ENCODE measurements around the gene CHRNA7.

Gene CHRNA7

GRCh38 chr15:32067115-32067514 is 36.8 kb downstream of the CHRNA7 start:
- DNase-seq (ENCODE audit: low read depth, low spot score) = no peak

- no peak for DNase-seq (ENCODE audit: low read depth, low spot score)
Measured at GRCh38 chr15:32089851-32090359, 59.6 kb downstream of the CHRNA7 start.

- no peak for DNase-seq (ENCODE audit: low read depth, low spot score)
Measured at GRCh38 chr15:32091505-32092380, 61.4 kb downstream of the CHRNA7 start.

- no peak for DNase-seq (ENCODE audit: low read depth, low spot score)
Measured at GRCh38 chr15:32096213-32096612, 65.9 kb downstream of the CHRNA7 start.

GRCh38 chr15:32096916-32097617 is 66.8 kb downstream of the CHRNA7 start:
- DNase-seq (ENCODE audit: low read depth, low spot score) = no peak

GRCh38 chr15:32098033-32098432 is 67.7 kb downstream of the CHRNA7 start:
- no peak for DNase-seq (ENCODE audit: low read depth, low spot score)

GRCh38 chr15:32099097-32099785 is 68.9 kb downstream of the CHRNA7 start:
- no peak for DNase-seq (ENCODE audit: low read depth, low spot score)

- DNase-seq (ENCODE audit: low read depth, low spot score) = no peak
Measured at GRCh38 chr15:32099956-32100684, 69.8 kb downstream of the CHRNA7 start.

- no peak for DNase-seq (ENCODE audit: low read depth, low spot score)
Measured at GRCh38 chr15:32104061-32104995, 74.0 kb downstream of the CHRNA7 start.

GRCh38 chr15:32105258-32106241 is 75.2 kb downstream of the CHRNA7 start:
- no peak for DNase-seq (ENCODE audit: low read depth, low spot score)

GRCh38 chr15:32106401-32107381 is 76.4 kb downstream of the CHRNA7 start:
- no peak for DNase-seq (ENCODE audit: low read depth, low spot score)

GRCh38 chr15:32107477-32108080 is 77.3 kb downstream of the CHRNA7 start:
- DNase-seq (ENCODE audit: low read depth, low spot score) = no peak

GRCh38 chr15:32108661-32109060 is 78.3 kb downstream of the CHRNA7 start:
- no peak for DNase-seq (ENCODE audit: low read depth, low spot score)

- DNase-seq (ENCODE audit: low read depth, low spot score) = no peak
Measured at GRCh38 chr15:32112101-32112500, 81.8 kb downstream of the CHRNA7 start.

GRCh38 chr15:32113224-32113623 is 82.9 kb downstream of the CHRNA7 start:
- no peak for DNase-seq (ENCODE audit: low read depth, low spot score)

- no peak for DNase-seq (ENCODE audit: low read depth, low spot score)
Measured at GRCh38 chr15:32117122-32117521, 86.8 kb downstream of the CHRNA7 start.

GRCh38 chr15:32119286-32119685 is 89.0 kb downstream of the CHRNA7 start:
- DNase-seq (ENCODE audit: low read depth, low spot score) = no peak

Measured in iPS DF 19.7 (cell line).